ENCODE results near the gene ZNF787. TPM values are rescaled to one million over a fixed set of nuclear protein-coding genes. Genes with fewer than 3 reads are reported as not detected.

The ZNF787 gene
- total and polyA plus RNA-seq, 10 of the 15 experiments (the other 5 are each of a cell fraction or from before 2014, with no cell fraction given), result 0.23 to 39.9 (median 4.1) TPM

- no peak overlapping the region for H3K9ac ChIP-seq (ENCODE audit: control insufficient read depth, insufficient read depth, low read length)
- in situ Hi-C loops (cut with MboI), result no loop called here
- H4K20me1 ChIP-seq (ENCODE audit: control insufficient read depth, insufficient read depth), result no peaks in the 10 kb centered on the region
- 85% methylated on average over 17 of the region's 17 CpGs for WGBS (ENCODE audit: insufficient coverage, insufficient replicate concordance, low lambda C conversion rate, missing lambda C conversion rate)
- FAIRE-seq (no peak), DNase-seq (ENCODE audit: low read depth, low spot score) (no peak), ATAC-seq (no peak)
- CTCF ChIA-PET, result interaction anchor here (0.6 to 1.3 kb wide), 2 partner anchors 74 to 85 kb away, joined by 3 to 4 read pairs; no protein-coding TSS in a partner anchor
- no peak overlapping the region for H3K4me2 ChIP-seq (ENCODE audit: control insufficient read depth, insufficient read depth)
- POLR2A ChIA-PET, result no interaction called here
- TF ChIP-seq RAD21 (IDR thresholded peaks at IDR 0.05; ENCODE audit: insufficient read depth, low read depth, low read length) (0 out of 2 replicates have a peak, but pooled peaks have one; percentile 4), CTCF (IDR thresholded peaks at IDR 0.05 in 2 of 3, conservative IDR thresholded peaks at IDR 0.05 in 1 of 3; ENCODE audit: control insufficient read depth in 2 of 3, extremely low read depth in 1 of 3, insufficient read depth in 1 of 3, low read depth in 3 of 3, low read length in 3 of 3) (peak in 2 of 3 experiments; percentile 7 to 22; a peak in 2 of 6 replicates), MLLT1 (IDR thresholded peaks at IDR 0.05) (no peak)
- RAD21 ChIA-PET (ENCODE audit: unreplicated experiment), result no interaction called here
- H3K79me2 ChIP-seq (ENCODE audit: control insufficient read depth, insufficient read depth, low read length), result no peaks in the 10 kb centered on the region
- H3K4me1 ChIP-seq (ENCODE audit: control insufficient read depth, insufficient read depth, low read length), result no peaks in the 10 kb centered on the region
- no peaks in the 10 kb centered on the region for H3K9me3 ChIP-seq (replicated peaks; ENCODE audit: control insufficient read depth, insufficient read depth, low read length)
- H2AFZ ChIP-seq (ENCODE audit: control insufficient read depth, low read depth, low read length), result no peak overlapping the region
- H3K4me3 ChIP-seq, result no peak overlapping the region
- H3K36me3 ChIP-seq (ENCODE audit: control insufficient read depth in 2 of 2, insufficient read depth in 2 of 2, low read length in 1 of 2), result peaks cover 10 to 11% of the 10 kb centered on the region in 2 experiments; a peak in 3 of 4 replicates
- BruUV-seq (replicated peaks), result no TSS peak
- intact Hi-C loops (cut with micrococcal nuclease; ENCODE audit: unreplicated experiment), result no loop called here
- SMC1A ChIA-PET (ENCODE audit: uncharacterized antibody, unreplicated experiment), result no interaction called here
- no peaks in the 10 kb centered on the region for H3K27me3 ChIP-seq (replicated peaks in 1 of 2; ENCODE audit: control insufficient read depth in 2 of 2, insufficient read depth in 2 of 2, low read length in 1 of 2)
- H3K27ac ChIP-seq (ENCODE audit: control insufficient read depth, insufficient read depth), result no peak overlapping the region
Observed at GRCh38 chr19:56155124-56155687, 34.1 kb upstream of the ZNF787 start.

Measured in GM12878 (cell line).